Caco-2 (cell line): ENCODE results near the gene NEDD4. TPM values are rescaled to one million over a fixed set of nuclear protein-coding genes. Genes with fewer than 3 reads are reported as not detected.
"Not testable (repeated sequence)": the region's sequence is repeated elsewhere in the genome, so short reads cannot be mapped to it uniquely, and the experiment has no call there.

Experiments
- BruUV-seq: library from RNA; stranded (reverse); fragments of 400-500 nt; replicated peaks from 2 replicates; lab custom pipeline; 2021; lab: Mats Ljungman, UMichigan
- CTCF ChIA-PET: fragments of 300-600 bp; sonication (Branson Sonifier 250); formaldehyde crosslinking; loops from one replicate; lab custom pipeline; 2022; ENCODE audit warnings: antibody characterized with exemption; lab: Charles Lee
- POLR2A ChIA-PET: fragments of 300-600 bp; sonication (Branson Sonifier 250); formaldehyde crosslinking; loops from one replicate; lab custom pipeline; 2022; ENCODE audit warnings: antibody characterized with exemption; lab: Charles Lee
- DNase-seq, 2 experiments: peaks; one replicate each; pipeline versions ENCODE4 v3.0.0 to v3.0.0-alpha.2; 2020 to 2022
- H3K27me3 ChIP-seq: replicated peaks from 2 replicates; pipeline ENCODE4 v1.6.0; 2011; ENCODE audit warnings: low read length; ENCODE audit not compliant: control insufficient read depth, insufficient read depth
- H3K36me3 ChIP-seq: 2 replicates; pipeline ENCODE4 v1.5.1; 2011; ENCODE audit warnings: low read length; ENCODE audit not compliant: control insufficient read depth, insufficient read depth
- H3K4me1 ChIP-seq: fragments of 250-450 bp; sonication (Bioruptor Pico); 2 replicates; pipeline ENCODE4 v1.5.1; 2020; ENCODE audit warnings: mild to moderate bottlenecking
- H3K4me3 ChIP-seq: 2 replicates; pipeline ENCODE4 v1.5.1; 2011; ENCODE audit warnings: low read depth, mild to moderate bottlenecking, control low read depth, low read length
- H3K9me3 ChIP-seq: fragments of 250-450 bp; sonication (Bioruptor Pico); 2 replicates; pipeline ENCODE4 v1.5.1; 2020; ENCODE audit warnings: mild to moderate bottlenecking, moderate library complexity
- H3K27ac Mint-ChIP-seq: one replicate; pipeline ENCODE4 v1.8.0; 2022; ENCODE audit warnings: mixed read lengths; ENCODE audit not compliant: unreplicated experiment
- H3K27me3 Mint-ChIP-seq: one replicate; pipeline ENCODE4 v1.8.0; 2022; ENCODE audit warnings: mixed read lengths; ENCODE audit not compliant: insufficient read depth, unreplicated experiment
- H3K36me3 Mint-ChIP-seq: one replicate; pipeline ENCODE4 v1.8.0; 2022; ENCODE audit warnings: mild to moderate bottlenecking, mixed read lengths; ENCODE audit not compliant: insufficient read depth, unreplicated experiment
- H3K4me1 Mint-ChIP-seq: one replicate; pipeline ENCODE4 v1.8.0; 2022; ENCODE audit warnings: low read depth, mixed read lengths; ENCODE audit not compliant: unreplicated experiment
- H3K4me3 Mint-ChIP-seq: one replicate; pipeline ENCODE4 v1.8.0; 2022; ENCODE audit warnings: mild to moderate bottlenecking, moderate library complexity, mixed read lengths; ENCODE audit not compliant: unreplicated experiment
- H3K9me3 Mint-ChIP-seq: one replicate; pipeline ENCODE4 v1.8.0; 2022; ENCODE audit warnings: mixed read lengths; ENCODE audit not compliant: unreplicated experiment
- intact Hi-C: fragments of 100-400 bp; cut with micrococcal nuclease; formaldehyde crosslinking; loops from one replicate; pipeline ENCODE4 v1.10.0; 2022; ENCODE audit not compliant: unreplicated experiment
- total RNA-seq: library from RNA; stranded (reverse); gene quantifications from 2 replicates; pipeline ENCODE4 v1.2.3, GENCODE V29; 2022
- TF ChIP-seq, protein P1 (sequence below), 2 experiments: fragments of 200-600 bp in 1 of 2; IDR thresholded peaks; 1 replicate in 1 of 2; 2 replicates in 1 of 2; pipeline versions ENCODE4 v1.5.1 to v1.8.0; 2011 to 2022; ENCODE audit warnings: antibody characterized with exemption in 1 of 2, control low read depth in 1 of 2, inconsistent platforms in 1 of 2, low read depth in 1 of 2, low read length in 1 of 2, mild to moderate bottlenecking in 1 of 2, moderate library complexity in 1 of 2; ENCODE audit not compliant: insufficient read depth in 1 of 2, severe bottlenecking in 1 of 2, unreplicated experiment in 1 of 2

The NEDD4 gene
- total RNA-seq, 1 experiment from 2014 or later = 33.9 TPM

DNA sequence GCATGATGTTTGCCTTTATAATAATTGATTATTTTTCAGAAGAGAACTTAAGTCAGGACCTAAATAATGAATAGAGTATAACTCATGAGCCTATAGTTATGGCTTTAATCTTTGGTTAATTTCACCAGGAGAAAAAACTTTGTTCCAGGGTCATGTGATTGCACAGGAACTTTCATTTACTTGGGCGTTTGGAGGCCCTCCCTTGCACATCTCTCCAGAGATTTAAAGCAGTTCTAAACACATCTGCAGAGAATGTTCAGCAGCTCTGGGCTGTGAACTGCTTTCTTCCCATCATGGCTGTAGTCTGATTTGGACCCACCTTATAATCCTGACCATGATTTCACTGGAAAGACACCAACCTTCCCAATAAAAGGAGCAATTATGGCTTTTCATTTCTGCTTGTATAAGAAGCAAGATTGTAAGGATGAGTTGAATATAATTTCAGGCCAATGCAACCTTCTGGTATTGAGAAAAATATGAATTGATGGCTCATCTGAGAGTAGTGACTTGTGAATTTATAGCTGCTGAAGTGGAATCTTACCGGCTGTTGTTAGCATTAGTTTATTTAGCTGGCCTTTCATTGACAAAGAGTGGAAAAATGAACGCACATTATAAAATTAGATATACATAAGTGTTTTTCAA is 169.6 kb downstream of the NEDD4 start:
- intact Hi-C loops = no loop called here
- TF ChIP-seq, protein P1, sequence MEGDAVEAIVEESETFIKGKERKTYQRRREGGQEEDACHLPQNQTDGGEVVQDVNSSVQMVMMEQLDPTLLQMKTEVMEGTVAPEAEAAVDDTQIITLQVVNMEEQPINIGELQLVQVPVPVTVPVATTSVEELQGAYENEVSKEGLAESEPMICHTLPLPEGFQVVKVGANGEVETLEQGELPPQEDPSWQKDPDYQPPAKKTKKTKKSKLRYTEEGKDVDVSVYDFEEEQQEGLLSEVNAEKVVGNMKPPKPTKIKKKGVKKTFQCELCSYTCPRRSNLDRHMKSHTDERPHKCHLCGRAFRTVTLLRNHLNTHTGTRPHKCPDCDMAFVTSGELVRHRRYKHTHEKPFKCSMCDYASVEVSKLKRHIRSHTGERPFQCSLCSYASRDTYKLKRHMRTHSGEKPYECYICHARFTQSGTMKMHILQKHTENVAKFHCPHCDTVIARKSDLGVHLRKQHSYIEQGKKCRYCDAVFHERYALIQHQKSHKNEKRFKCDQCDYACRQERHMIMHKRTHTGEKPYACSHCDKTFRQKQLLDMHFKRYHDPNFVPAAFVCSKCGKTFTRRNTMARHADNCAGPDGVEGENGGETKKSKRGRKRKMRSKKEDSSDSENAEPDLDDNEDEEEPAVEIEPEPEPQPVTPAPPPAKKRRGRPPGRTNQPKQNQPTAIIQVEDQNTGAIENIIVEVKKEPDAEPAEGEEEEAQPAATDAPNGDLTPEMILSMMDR (IDR thresholded peaks at IDR 0.05; ENCODE audit: insufficient read depth in 1 of 2, low read depth in 1 of 2, low read length in 1 of 2, severe bottlenecking in 1 of 2, unreplicated experiment in 1 of 2) = no peak
- H3K4me1 ChIP-seq = no peaks in the 10 kb centered on the region
- BruUV-seq = no TSS peak
- Mint-ChIP-seq H3K27ac (no peak overlapping the region), H3K36me3 (no peaks in the 10 kb centered on the region), H3K27me3 (no peaks in the 10 kb centered on the region), H3K4me1 (no peaks in the 10 kb centered on the region), H3K9me3 (no peaks in the 10 kb centered on the region), H3K4me3 (no peak overlapping the region)
- CTCF ChIA-PET = no interaction called here
- no peak overlapping the region for H3K4me3 ChIP-seq
- no peak for DNase-seq
- POLR2A ChIA-PET = no interaction called here
- no peaks in the 10 kb centered on the region for H3K36me3 ChIP-seq
- no peaks in the 10 kb centered on the region for H3K27me3 ChIP-seq
- no peaks in the 10 kb centered on the region for H3K9me3 ChIP-seq

DNA sequence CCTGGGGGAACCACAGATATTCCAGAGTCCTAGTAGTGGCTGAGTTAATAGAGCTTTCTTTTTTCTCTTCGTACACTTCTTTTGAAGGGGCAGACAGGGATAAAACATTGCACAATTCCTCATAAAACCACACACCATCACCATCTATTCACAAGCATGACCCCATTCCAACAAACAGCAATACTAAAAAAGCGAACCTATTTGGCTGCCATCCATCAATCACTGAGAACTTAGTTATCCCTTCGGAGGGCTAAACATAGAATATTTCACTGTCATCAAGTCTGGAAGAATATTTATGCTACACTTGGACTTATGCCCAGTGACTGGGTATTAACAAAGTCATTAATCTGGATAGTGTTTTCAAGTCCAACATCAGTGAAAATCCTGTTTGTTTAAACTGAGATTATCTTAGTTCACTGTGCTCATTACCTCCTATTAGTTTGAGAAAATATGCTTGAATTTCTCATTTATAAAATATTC is 170.2 kb downstream of the NEDD4 start:
- H3K36me3 Mint-ChIP-seq = no peaks in the 10 kb centered on the region
- H3K27me3 Mint-ChIP-seq = no peaks in the 10 kb centered on the region
- Histone ChIP-seq H3K27me3 (no peaks in the 10 kb centered on the region), H3K4me3 (no peak overlapping the region), H3K36me3 (no peaks in the 10 kb centered on the region), H3K4me1 (no peaks in the 10 kb centered on the region), H3K9me3 (no peaks in the 10 kb centered on the region)
- DNase-seq = no peak
- BruUV-seq = no TSS peak
- H3K4me3 Mint-ChIP-seq = no peak overlapping the region
- TF ChIP-seq, protein P1 (IDR thresholded peaks at IDR 0.05; ENCODE audit: insufficient read depth in 1 of 2, low read depth in 1 of 2, low read length in 1 of 2, severe bottlenecking in 1 of 2, unreplicated experiment in 1 of 2) = no peak
- H3K27ac Mint-ChIP-seq = no peak overlapping the region
- no peaks in the 10 kb centered on the region for H3K9me3 Mint-ChIP-seq
- H3K4me1 Mint-ChIP-seq = no peaks in the 10 kb centered on the region
- intact Hi-C loops = no loop called here
- ChIA-PET POLR2A (no interaction called here), CTCF (no interaction called here)

GRCh38 chr15:55821740-55822139 is 171.7 kb downstream of the NEDD4 start:
- H3K4me1 Mint-ChIP-seq, H3K36me3 ChIP-seq, H3K4me1 ChIP-seq, H3K9me3 Mint-ChIP-seq, POLR2A ChIA-PET, H3K27me3 Mint-ChIP-seq, H3K36me3 Mint-ChIP-seq, intact Hi-C loops, H3K4me3 ChIP-seq, BruUV-seq, H3K4me3 Mint-ChIP-seq, H3K9me3 ChIP-seq, DNase-seq, H3K27me3 ChIP-seq, H3K27ac Mint-ChIP-seq: not testable (repeated sequence)
- CTCF ChIA-PET = interaction anchor here (0.6 kb wide), 1 partner anchor 24 kb away, joined by 3 read pairs; no protein-coding TSS in a partner anchor
